Measurements from ENCODE around the gene KRT16. TPM values are rescaled to one million over a fixed set of nuclear protein-coding genes. Genes with fewer than 3 reads are reported as not detected.
"Not testable (repeated sequence)": the region's sequence is repeated elsewhere in the genome, so short reads cannot be mapped to it uniquely, and the experiment has no call there.

Gene KRT16
- total RNA-seq, 1 donor: 2.0 TPM

GRCh38 chr17:41581366-41582060 is 31.1 kb downstream of the KRT16 start:
- no peak overlapping the region for H3K4me3 ChIP-seq (ENCODE audit: low read depth, low read length)
- TF ChIP-seq CTCF (IDR thresholded peaks at IDR 0.05; ENCODE audit: insufficient read depth, low read length): no peak
- DNase-seq (ENCODE audit: low read depth): no peak

- DNase-seq (ENCODE audit: low read depth): no peak
- H3K4me3 ChIP-seq (ENCODE audit: low read depth, low read length): no peak overlapping the region
- TF ChIP-seq CTCF (IDR thresholded peaks at IDR 0.05; ENCODE audit: insufficient read depth, low read length): no peak
These were observed 31.7 kb downstream of the KRT16 start for GRCh38 chr17:41580687-41581365.

- H3K4me3 ChIP-seq (ENCODE audit: low read depth, low read length): no peak overlapping the region
- no peak for DNase-seq (ENCODE audit: low read depth)
- TF ChIP-seq CTCF (IDR thresholded peaks at IDR 0.05; ENCODE audit: insufficient read depth, low read length): no peak
These were observed 32.4 kb downstream of the KRT16 start for GRCh38 chr17:41580244-41580575.

- DNase-seq (ENCODE audit: low read depth): peak; percentile 84
- no peak overlapping the region for H3K4me3 ChIP-seq (ENCODE audit: low read depth, low read length)
- TF ChIP-seq CTCF (IDR thresholded peaks at IDR 0.05; ENCODE audit: insufficient read depth, low read length): peak; percentile 95
These were observed 32.9 kb downstream of the KRT16 start for GRCh38 chr17:41579484-41580243.

GRCh38 chr17:41578971-41579370 is 33.6 kb downstream of the KRT16 start:
- DNase-seq (ENCODE audit: low read depth): no peak
- no peak overlapping the region for H3K4me3 ChIP-seq (ENCODE audit: low read depth, low read length)
- no peak for TF ChIP-seq CTCF (IDR thresholded peaks at IDR 0.05; ENCODE audit: insufficient read depth, low read length)

- H3K4me3 ChIP-seq (ENCODE audit: low read depth, low read length): no peak overlapping the region
- DNase-seq (ENCODE audit: low read depth): no peak
- TF ChIP-seq CTCF (IDR thresholded peaks at IDR 0.05; ENCODE audit: insufficient read depth, low read length): no peak
These were observed 34.0 kb downstream of the KRT16 start for GRCh38 chr17:41578538-41578937.

- DNase-seq (ENCODE audit: low read depth); H3K4me3 ChIP-seq (ENCODE audit: low read depth, low read length): not testable (repeated sequence)
These were observed 35.8 kb downstream of the KRT16 start for GRCh38 chr17:41576740-41577139.
